ENCODE measurements around the gene RELN.
"Not testable (repeated sequence)": the region's sequence is repeated elsewhere in the genome, so short reads cannot be mapped to it uniquely, and the experiment has no call there.

RELN gene

GRCh38 chr7:103824251-103824650, 165.2 kb downstream of the RELN start:
- no peak for DNase-seq

GRCh38 chr7:103823084-103823483, 166.4 kb downstream of the RELN start:
- no peak for DNase-seq

GRCh38 chr7:103821092-103821491, 168.4 kb downstream of the RELN start:
- DNase-seq = no peak

GRCh38 chr7:103815972-103816371, 173.5 kb downstream of the RELN start:
- DNase-seq = not testable (repeated sequence)

- no peak for DNase-seq
These were observed 175.5 kb downstream of the RELN start for GRCh38 chr7:103813970-103814369.

GRCh38 chr7:103811997-103812396, 177.5 kb downstream of the RELN start:
- no peak for DNase-seq

GRCh38 chr7:103811290-103811689, 178.2 kb downstream of the RELN start:
- DNase-seq = no peak

GRCh38 chr7:103810112-103810744, 179.2 kb downstream of the RELN start:
- no peak for DNase-seq

- DNase-seq = no peak
These were observed 180.0 kb downstream of the RELN start for GRCh38 chr7:103809229-103809994.

- no peak for DNase-seq
These were observed 184.1 kb downstream of the RELN start for GRCh38 chr7:103805346-103805745.

GRCh38 chr7:103803631-103804030, 185.8 kb downstream of the RELN start:
- DNase-seq = no peak

- DNase-seq = no peak
These were observed 190.2 kb downstream of the RELN start for GRCh38 chr7:103799298-103799697.

GRCh38 chr7:103797647-103798307, 191.7 kb downstream of the RELN start:
- no peak for DNase-seq

GRCh38 chr7:103796327-103796962, 193.0 kb downstream of the RELN start:
- no peak for DNase-seq

GRCh38 chr7:103795787-103796186, 193.7 kb downstream of the RELN start:
- DNase-seq = no peak

GRCh38 chr7:103795107-103795506, 194.4 kb downstream of the RELN start:
- no peak for DNase-seq

GRCh38 chr7:103794424-103794823, 195.0 kb downstream of the RELN start:
- no peak for DNase-seq

- DNase-seq = no peak
These were observed 195.8 kb downstream of the RELN start for GRCh38 chr7:103793614-103794013.

- no peak for DNase-seq
These were observed 197.6 kb downstream of the RELN start for GRCh38 chr7:103791894-103792293.

- not testable (repeated sequence) for DNase-seq
These were observed 202.4 kb downstream of the RELN start for GRCh38 chr7:103787041-103787440.

- DNase-seq = no peak
These were observed 204.7 kb downstream of the RELN start for GRCh38 chr7:103784646-103785286.

GRCh38 chr7:103781409-103781808, 208.0 kb downstream of the RELN start:
- DNase-seq = no peak

- DNase-seq = not testable (repeated sequence)
These were observed 208.9 kb downstream of the RELN start for GRCh38 chr7:103780561-103780960.

Measured in fibroblast of skin of right quadriceps (primary cell).